GM23338 (cell line): ENCODE results near the gene SEMA4D. TPM values are rescaled to one million over a fixed set of nuclear protein-coding genes. Genes with fewer than 3 reads are reported as not detected.

Source experiments
- ATAC-seq: fragments of 200-7000 bp; cut with Tn5 transposase; 3 replicates; pipeline ENCODE4 v1.9.1; 2020
- DNase-seq: peaks from one replicate; pipeline ENCODE4 v3.0.0-alpha.2; 2015; ENCODE audit warnings: low spot score
- H2AFZ ChIP-seq: fragments of 200-600 bp; sonication (generic); 2 replicates; pipeline ENCODE4 v1.8.0; 2016; ENCODE audit warnings: antibody characterized with exemption, mild to moderate bottlenecking, moderate library complexity
- H3F3A ChIP-seq: fragments of 200-600 bp; sonication (generic); replicated peaks from 2 replicates; pipeline ENCODE4 v1.8.0; 2017; ENCODE audit warnings: antibody characterized with exemption, mixed run types, low read depth
- H3K27ac ChIP-seq: fragments of 200-600 bp; sonication (generic); 2 replicates; pipeline ENCODE4 v1.6.1; 2016; ENCODE audit warnings: low read depth
- H3K27me3 ChIP-seq: fragments of 200-600 bp; sonication (generic); 2 replicates; pipeline ENCODE4 v1.8.0; 2016; ENCODE audit warnings: mild to moderate bottlenecking, mixed run types, moderate library complexity; ENCODE audit not compliant: insufficient read depth
- H3K36me3 ChIP-seq: fragments of 200-600 bp; sonication (generic); 2 replicates; pipeline ENCODE4 v1.8.0; 2016; ENCODE audit warnings: mild to moderate bottlenecking; ENCODE audit not compliant: insufficient read depth
- H3K4me1 ChIP-seq: fragments of 200-600 bp; sonication (generic); 2 replicates; pipeline ENCODE4 v1.8.0; 2016; ENCODE audit warnings: mild to moderate bottlenecking, moderate library complexity; ENCODE audit not compliant: insufficient read depth
- H3K4me2 ChIP-seq: fragments of 200-600 bp; sonication (generic); 2 replicates; pipeline ENCODE4 v1.7.1; 2017; ENCODE audit warnings: mixed run types
- H3K4me3 ChIP-seq: fragments of 200-600 bp; sonication (generic); 2 replicates; pipeline ENCODE4 v1.6.1; 2016; ENCODE audit warnings: mixed run types
- H3K79me2 ChIP-seq: fragments of 200-600 bp; sonication (generic); replicated peaks from 2 replicates; pipeline ENCODE4 v1.8.0; 2017; ENCODE audit warnings: mild to moderate bottlenecking; ENCODE audit not compliant: insufficient read depth
- H3K9me2 ChIP-seq: fragments of 200-600 bp; sonication (generic); 2 replicates; pipeline ENCODE4 v1.8.0; 2017; ENCODE audit not compliant: insufficient read depth
- H4K20me1 ChIP-seq: fragments of 200-600 bp; sonication (generic); replicated peaks from 2 replicates; pipeline ENCODE4 v1.8.0; 2017; ENCODE audit warnings: mild to moderate bottlenecking; ENCODE audit not compliant: insufficient read depth
- H3K27ac Mint-ChIP-seq: 2 replicates; pipeline ENCODE4 v1.8.0; 2020; ENCODE audit warnings: inconsistent platforms, mild to moderate bottlenecking, moderate library complexity, mixed read lengths
- H3K27me3 Mint-ChIP-seq: 3 replicates; pipeline ENCODE4 v1.8.0; 2022; ENCODE audit warnings: low read depth, mild to moderate bottlenecking, moderate library complexity, mixed read lengths, inconsistent platforms; ENCODE audit not compliant: insufficient read depth, poor library complexity
- H3K36me3 Mint-ChIP-seq: 3 replicates; pipeline ENCODE4 v1.8.0; 2021; ENCODE audit warnings: low read depth, mild to moderate bottlenecking, inconsistent platforms, moderate library complexity, mixed read lengths
- H3K4me1 Mint-ChIP-seq: 3 replicates; pipeline ENCODE4 v1.8.0; 2020; ENCODE audit warnings: mild to moderate bottlenecking, inconsistent platforms, mixed read lengths
- H3K4me3 Mint-ChIP-seq: 3 replicates; pipeline ENCODE4 v1.8.0; 2021; ENCODE audit warnings: moderate library complexity, mild to moderate bottlenecking, inconsistent platforms, mixed read lengths
- H3K9me3 Mint-ChIP-seq: 3 replicates; pipeline ENCODE4 v1.8.0; 2020; ENCODE audit warnings: moderate library complexity, mild to moderate bottlenecking, inconsistent platforms, mixed read lengths
- CREB1 ChIP-seq: fragments of 250-450 bp; sonication (Bioruptor Pico); IDR thresholded peaks from 2 replicates; pipeline ENCODE4 v1.5.0; 2020; ENCODE audit warnings: low read depth, mild to moderate bottlenecking, moderate library complexity
- CTCF ChIP-seq, 2 experiments: fragments of 200-600 bp in 1 of 2; sonication (generic) in 1 of 2; conservative IDR thresholded peaks; 2 replicates each; pipeline versions ENCODE4 v1.5.1 to v1.6.1; 2016 to 2017; ENCODE audit warnings: antibody characterized with exemption in 2 of 2, low read depth in 2 of 2, mild to moderate bottlenecking in 2 of 2, moderate library complexity in 1 of 2
- EZH2 ChIP-seq: fragments of 200-600 bp; sonication (generic); IDR thresholded peaks from one replicate; pipeline ENCODE4 v1.8.0; 2017; ENCODE audit warnings: antibody characterized with exemption, mild to moderate bottlenecking, low read depth; ENCODE audit not compliant: unreplicated experiment
- EZH2phosphoT487 ChIP-seq: fragments of 200-600 bp; sonication (generic); IDR thresholded peaks from one replicate; pipeline ENCODE4 v1.8.1; 2018; ENCODE audit warnings: antibody characterized with exemption; ENCODE audit not compliant: unreplicated experiment
- JUNB ChIP-seq: IDR thresholded peaks from one replicate; pipeline ENCODE4 v1.6.1; 2016; ENCODE audit warnings: antibody characterized with exemption; ENCODE audit not compliant: unreplicated experiment
- NANOG ChIP-seq: IDR thresholded peaks from 2 replicates; pipeline ENCODE4 v1.6.1; 2016; ENCODE audit warnings: antibody characterized with exemption, borderline replicate concordance
- REST ChIP-seq: IDR thresholded peaks from one replicate; pipeline ENCODE4 v1.6.1; 2018; ENCODE audit warnings: antibody characterized with exemption; ENCODE audit not compliant: unreplicated experiment
- STAT1 ChIP-seq: IDR thresholded peaks from one replicate; pipeline ENCODE4 v1.6.1; 2016; ENCODE audit warnings: antibody characterized with exemption; ENCODE audit not compliant: unreplicated experiment
- ZNF114 ChIP-seq: fragments of 250-450 bp; sonication (Bioruptor Pico); IDR thresholded peaks from 2 replicates; pipeline ENCODE4 v1.5.0; 2020; ENCODE audit warnings: mild to moderate bottlenecking, moderate library complexity
- ZNF331 ChIP-seq: fragments of 250-450 bp; sonication (Bioruptor Pico); IDR thresholded peaks from 2 replicates; pipeline ENCODE4 v1.5.0; 2020; ENCODE audit warnings: low read depth, mild to moderate bottlenecking, moderate library complexity
- ZNF462 ChIP-seq: fragments of 250-450 bp; sonication (Bioruptor Pico); IDR thresholded peaks from 2 replicates; pipeline ENCODE4 v1.5.0; 2020; ENCODE audit warnings: mild to moderate bottlenecking, moderate library complexity
- polyA plus RNA-seq: library from polyadenylated mRNA; unstranded; fragments of >200 nt; fragmentation: Nextera tagmentation; extraction: Ambion mirVana; gene quantifications from 2 replicates; pipeline ENCODE4 v1.2.1, GENCODE V29; 2016
- total RNA-seq: library from RNA; depleted of rRNA; stranded (reverse); fragments of >200 nt; shearing (Covaris generic); gene quantifications from 2 replicates; pipeline ENCODE4 v1.2.3, GENCODE V29; 2014

The SEMA4D gene
- total and polyA plus RNA-seq, 2 experiments from 2014 or later, result 19.3 to 63.0 TPM

GRCh38 chr9:89440548-89440947 lies 57.4 kb downstream of the SEMA4D start:
- H3K36me3 Mint-ChIP-seq, result peaks cover 4% of the 10 kb centered on the region; the same call in 2 of the 3 replicates
- TF ChIP-seq EZH2phosphoT487 (no peak), REST (no peak), EZH2 (no peak), JUNB (no peak), CTCF (conservative IDR thresholded peaks at IDR 0.05; ENCODE audit: low read depth in 2 of 2) (no peak), ZNF331 (CRISPR knock-in tag) (no peak), STAT1 (no peak), ZNF114 (no peak), ZNF462 (CRISPR knock-in tag) (no peak), NANOG (no peak), CREB1 (no peak)
- H3K79me2 ChIP-seq, result peaks cover 59% of the 10 kb centered on the region
- H3K9me3 Mint-ChIP-seq, result no peaks in the 10 kb centered on the region
- H3K4me3 Mint-ChIP-seq, result no peak overlapping the region
- peak overlapping the region; percentile 87 for H3K27ac Mint-ChIP-seq
- H3K4me3 ChIP-seq, result no peak overlapping the region
- peaks cover 31% of the 10 kb centered on the region for H3K4me1 ChIP-seq
- no peak overlapping the region; the same call in 1 of the 2 replicates for H3K27ac ChIP-seq
- H3K36me3 ChIP-seq, result no peaks in the 10 kb centered on the region
- no peak for ATAC-seq
- DNase-seq, result no peak
- no peak overlapping the region for H2AFZ ChIP-seq
- peaks cover 13% of the 10 kb centered on the region for H3F3A ChIP-seq
- H3K4me1 Mint-ChIP-seq, result peaks cover 68% of the 10 kb centered on the region
- H4K20me1 ChIP-seq, result peaks cover 3% of the 10 kb centered on the region; the same call in 1 of the 2 replicates
- no peaks in the 10 kb centered on the region for H3K27me3 ChIP-seq
- no peaks in the 10 kb centered on the region for H3K9me2 ChIP-seq
- H3K27me3 Mint-ChIP-seq, result peaks cover 10% of the 10 kb centered on the region
- H3K4me2 ChIP-seq, result no peak overlapping the region
